KMS-11 (cell line): ENCODE results near the gene APBB1IP.

Source experiments
- H2AFZ ChIP-seq: fragments of 200-600 bp; sonication (generic); 2 replicates; pipeline ENCODE4 v1.6.1; 2016; ENCODE audit warnings: antibody characterized with exemption, mixed run types, low read depth
- H3K27ac ChIP-seq: fragments of 200-600 bp; sonication (generic); 2 replicates; pipeline ENCODE4 v1.6.1; 2016; ENCODE audit warnings: mild to moderate bottlenecking, mixed run types
- H3K27me3 ChIP-seq: fragments of 200-600 bp; sonication (generic); 2 replicates; pipeline ENCODE4 v1.6.1; 2017; ENCODE audit warnings: mild to moderate bottlenecking, low read depth, mixed run types, moderate library complexity; ENCODE audit not compliant: insufficient read depth
- H3K36me3 ChIP-seq: fragments of 200-600 bp; sonication (generic); 2 replicates; pipeline ENCODE4 v1.6.1; 2017; ENCODE audit warnings: mild to moderate bottlenecking, mixed run types; ENCODE audit not compliant: insufficient read depth
- H3K4me1 ChIP-seq: fragments of 200-600 bp; sonication (generic); 2 replicates; pipeline ENCODE4 v1.6.1; 2016; ENCODE audit warnings: mild to moderate bottlenecking, low read depth, mixed run types; ENCODE audit not compliant: poor library complexity, severe bottlenecking
- H3K4me2 ChIP-seq: fragments of 200-600 bp; sonication (generic); 2 replicates; pipeline ENCODE4 v1.7.0; 2016; ENCODE audit warnings: mild to moderate bottlenecking, mixed run types
- H3K4me3 ChIP-seq: fragments of 200-600 bp; sonication (generic); IDR thresholded peaks from 2 replicates; pipeline ENCODE4 v1.6.1; 2017; ENCODE audit warnings: low read depth, low read length, mixed read lengths; ENCODE audit not compliant: insufficient read depth
- H3K79me2 ChIP-seq: fragments of 200-600 bp; sonication (generic); 2 replicates; pipeline ENCODE4 v1.6.1; 2016; ENCODE audit warnings: low read depth, mixed run types; ENCODE audit not compliant: insufficient read depth
- H3K9ac ChIP-seq: fragments of 200-600 bp; sonication (generic); 2 replicates; pipeline ENCODE4 v1.6.1; 2016; ENCODE audit warnings: mild to moderate bottlenecking, mixed run types
- H4K20me1 ChIP-seq: fragments of 200-600 bp; sonication (generic); 2 replicates; pipeline ENCODE4 v1.6.1; 2016; ENCODE audit warnings: mild to moderate bottlenecking, mixed run types; ENCODE audit not compliant: insufficient read depth
- CTCF ChIP-seq: fragments of 200-600 bp; sonication (generic); conservative IDR thresholded peaks from 2 replicates; pipeline ENCODE4 v1.6.1; 2017; ENCODE audit warnings: low read depth, mild to moderate bottlenecking, antibody characterized with exemption, low read length, moderate library complexity, mixed read lengths

The APBB1IP gene

GRCh38 chr10:26516540-26517101, 78.5 kb downstream of the APBB1IP start:
- no peaks in the 10 kb centered on the region for H3K36me3 ChIP-seq
- no peaks in the 10 kb centered on the region for H3K4me1 ChIP-seq
- H3K9ac ChIP-seq, result no peak overlapping the region
- TF ChIP-seq CTCF, result no peak
- H3K79me2 ChIP-seq, result no peaks in the 10 kb centered on the region
- no peak overlapping the region for H2AFZ ChIP-seq
- no peaks in the 10 kb centered on the region for H3K27me3 ChIP-seq
- no peak overlapping the region for H3K27ac ChIP-seq
- H3K4me2 ChIP-seq, result no peak overlapping the region
- H3K4me3 ChIP-seq, result no peak overlapping the region
- H4K20me1 ChIP-seq, result no peaks in the 10 kb centered on the region

- Histone ChIP-seq H3K4me1 (no peaks in the 10 kb centered on the region), H3K79me2 (no peaks in the 10 kb centered on the region), H3K27ac (no peak overlapping the region), H3K27me3 (no peaks in the 10 kb centered on the region), H2AFZ (no peak overlapping the region), H3K4me3 (no peak overlapping the region), H3K4me2 (no peak overlapping the region), H4K20me1 (no peaks in the 10 kb centered on the region), H3K36me3 (no peaks in the 10 kb centered on the region), H3K9ac (no peak overlapping the region)
- TF ChIP-seq CTCF, result no peak
Measured at GRCh38 chr10:26517141-26517867, 79.2 kb downstream of the APBB1IP start.

- Histone ChIP-seq H2AFZ (no peak overlapping the region), H3K9ac (no peak overlapping the region), H3K79me2 (no peaks in the 10 kb centered on the region), H4K20me1 (no peaks in the 10 kb centered on the region), H3K27me3 (no peaks in the 10 kb centered on the region), H3K4me2 (no peak overlapping the region), H3K27ac (no peak overlapping the region), H3K4me3 (no peak overlapping the region), H3K4me1 (no peaks in the 10 kb centered on the region), H3K36me3 (no peaks in the 10 kb centered on the region)
- TF ChIP-seq CTCF, result no peak
Measured at GRCh38 chr10:26519803-26520202, 81.7 kb downstream of the APBB1IP start.

- H2AFZ ChIP-seq, result no peak overlapping the region
- H3K9ac ChIP-seq, result no peak overlapping the region
- no peak overlapping the region for H3K4me3 ChIP-seq
- no peaks in the 10 kb centered on the region for H3K27me3 ChIP-seq
- H4K20me1 ChIP-seq, result no peaks in the 10 kb centered on the region
- no peak overlapping the region for H3K4me2 ChIP-seq
- H3K27ac ChIP-seq, result no peak overlapping the region
- TF ChIP-seq CTCF, result no peak
- no peaks in the 10 kb centered on the region for H3K4me1 ChIP-seq
- no peaks in the 10 kb centered on the region for H3K36me3 ChIP-seq
- no peaks in the 10 kb centered on the region for H3K79me2 ChIP-seq
Measured at GRCh38 chr10:26520575-26520974, 82.4 kb downstream of the APBB1IP start.
